Cardiac muscle cell (in vitro differentiated cells and primary cell): ENCODE data around the gene ROBO2. TPM values are rescaled to one million over a fixed set of nuclear protein-coding genes. Genes with fewer than 3 reads are reported as not detected.

Experiments
- DNase-seq, 2 donors: peaks; one replicate each; pipeline versions ENCODE4 v3.0.0 to v3.0.0-alpha.2; 2010 to 2017; ENCODE audit warnings: low read depth in 1 of 2, low spot score in 1 of 2
- H3K27ac ChIP-seq: fragments of 200-600 bp; sonication (generic); 2 replicates; pipeline ENCODE4 v1.5.1; 2016
- H3K27me3 ChIP-seq: fragments of 200-600 bp; sonication (generic); 2 replicates; pipeline ENCODE4 v1.6.0; 2016; ENCODE audit warnings: control low read depth
- H3K36me3 ChIP-seq: fragments of 200-600 bp; sonication (generic); 2 replicates; pipeline ENCODE4 v1.5.1; 2016; ENCODE audit warnings: control low read depth
- H3K4me1 ChIP-seq: fragments of 200-600 bp; sonication (generic); 2 replicates; pipeline ENCODE4 v1.8.1; 2017; ENCODE audit warnings: low read depth, mild to moderate bottlenecking, mixed run types
- H3K4me3 ChIP-seq: fragments of 200-600 bp; sonication (generic); 2 replicates; pipeline ENCODE4 v1.5.1; 2016; ENCODE audit warnings: mild to moderate bottlenecking
- H3K9me3 ChIP-seq: fragments of 200-600 bp; sonication (generic); 2 replicates; pipeline ENCODE4 v1.5.1; 2017; ENCODE audit warnings: low read depth, mild to moderate bottlenecking, control low read depth
- polyA plus RNA-seq: library from polyadenylated mRNA; unstranded; fragments of >200 nt; fragmentation: Nextera tagmentation; extraction: Ambion mirVana; gene quantifications from 2 replicates; pipeline ENCODE4 v1.2.1, GENCODE V29; 2016
- total RNA-seq: library from RNA; depleted of rRNA; stranded (reverse); fragments of >200 nt; gene quantifications from 2 replicates; pipeline ENCODE4 v1.2.3, GENCODE V29; 2016
- TF ChIP-seq, protein P1 (sequence below): IDR thresholded peaks from 2 replicates; pipeline ENCODE4 v1.5.1; 2012; ENCODE audit warnings: low read depth, mild to moderate bottlenecking, low read length

The ROBO2 gene
- total and polyA plus RNA-seq, 2 experiments from 2014 or later: 13.5 to 39.4 TPM

DNA sequence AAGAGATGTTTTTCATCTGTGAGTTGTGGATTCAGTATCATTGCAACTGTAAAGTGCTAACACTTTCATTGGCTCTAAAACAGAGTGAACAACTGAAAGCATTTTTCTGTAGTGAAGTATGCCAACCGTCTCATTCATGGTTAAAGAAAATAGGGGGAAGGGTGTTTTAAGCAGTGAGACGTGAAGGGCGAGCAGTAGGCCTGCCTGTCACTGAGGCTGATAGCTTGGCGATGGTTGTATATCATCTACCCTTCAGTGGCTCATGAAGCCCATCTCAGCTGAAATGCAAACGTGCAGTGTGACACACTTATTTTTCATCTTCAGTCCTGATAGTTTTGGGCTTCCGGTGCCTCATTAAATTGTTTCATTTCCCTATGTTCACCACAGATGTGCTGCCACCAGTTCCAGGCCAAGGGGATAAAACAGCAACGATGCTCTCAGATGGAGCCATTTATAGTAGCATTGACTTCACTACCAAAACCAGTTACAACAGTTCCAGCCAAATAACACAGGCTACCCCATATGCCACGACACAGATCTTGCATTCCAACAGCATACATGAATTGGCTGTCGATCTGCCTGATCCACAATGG lies 562.0 kb downstream of the ROBO2 start:
- Histone ChIP-seq H3K27ac (no peak overlapping the region), H3K9me3 (no peaks in the 10 kb centered on the region), H3K27me3 (no peaks in the 10 kb centered on the region), H3K4me1 (no peaks in the 10 kb centered on the region), H3K4me3 (no peak overlapping the region), H3K36me3 (no peaks in the 10 kb centered on the region)
- no peak for DNase-seq
- TF ChIP-seq, protein P1, sequence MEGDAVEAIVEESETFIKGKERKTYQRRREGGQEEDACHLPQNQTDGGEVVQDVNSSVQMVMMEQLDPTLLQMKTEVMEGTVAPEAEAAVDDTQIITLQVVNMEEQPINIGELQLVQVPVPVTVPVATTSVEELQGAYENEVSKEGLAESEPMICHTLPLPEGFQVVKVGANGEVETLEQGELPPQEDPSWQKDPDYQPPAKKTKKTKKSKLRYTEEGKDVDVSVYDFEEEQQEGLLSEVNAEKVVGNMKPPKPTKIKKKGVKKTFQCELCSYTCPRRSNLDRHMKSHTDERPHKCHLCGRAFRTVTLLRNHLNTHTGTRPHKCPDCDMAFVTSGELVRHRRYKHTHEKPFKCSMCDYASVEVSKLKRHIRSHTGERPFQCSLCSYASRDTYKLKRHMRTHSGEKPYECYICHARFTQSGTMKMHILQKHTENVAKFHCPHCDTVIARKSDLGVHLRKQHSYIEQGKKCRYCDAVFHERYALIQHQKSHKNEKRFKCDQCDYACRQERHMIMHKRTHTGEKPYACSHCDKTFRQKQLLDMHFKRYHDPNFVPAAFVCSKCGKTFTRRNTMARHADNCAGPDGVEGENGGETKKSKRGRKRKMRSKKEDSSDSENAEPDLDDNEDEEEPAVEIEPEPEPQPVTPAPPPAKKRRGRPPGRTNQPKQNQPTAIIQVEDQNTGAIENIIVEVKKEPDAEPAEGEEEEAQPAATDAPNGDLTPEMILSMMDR: no peak

DNA sequence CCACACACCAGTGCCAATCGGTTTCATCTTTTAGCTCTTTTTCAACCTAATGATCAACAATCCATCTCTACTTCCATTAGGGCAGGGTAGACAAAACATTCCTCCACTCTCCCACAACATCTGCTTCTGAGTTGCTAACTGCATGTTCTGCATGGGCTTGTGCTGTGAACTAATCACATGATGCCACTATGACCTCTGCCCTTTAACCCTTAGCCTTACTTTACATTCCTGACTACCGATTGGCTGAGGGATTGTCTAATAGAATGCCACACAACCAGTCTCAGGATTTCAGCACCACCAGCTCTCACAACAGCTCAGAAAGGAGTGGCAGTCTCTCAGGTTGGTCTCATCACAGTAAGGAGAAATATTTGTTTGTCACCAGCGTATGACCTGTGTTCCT lies 562.8 kb downstream of the ROBO2 start:
- TF ChIP-seq, protein P1: no peak
- Histone ChIP-seq H3K9me3 (no peaks in the 10 kb centered on the region), H3K4me3 (no peak overlapping the region), H3K27me3 (no peaks in the 10 kb centered on the region), H3K27ac (no peak overlapping the region), H3K4me1 (no peaks in the 10 kb centered on the region), H3K36me3 (no peaks in the 10 kb centered on the region)
- no peak for DNase-seq

DNA sequence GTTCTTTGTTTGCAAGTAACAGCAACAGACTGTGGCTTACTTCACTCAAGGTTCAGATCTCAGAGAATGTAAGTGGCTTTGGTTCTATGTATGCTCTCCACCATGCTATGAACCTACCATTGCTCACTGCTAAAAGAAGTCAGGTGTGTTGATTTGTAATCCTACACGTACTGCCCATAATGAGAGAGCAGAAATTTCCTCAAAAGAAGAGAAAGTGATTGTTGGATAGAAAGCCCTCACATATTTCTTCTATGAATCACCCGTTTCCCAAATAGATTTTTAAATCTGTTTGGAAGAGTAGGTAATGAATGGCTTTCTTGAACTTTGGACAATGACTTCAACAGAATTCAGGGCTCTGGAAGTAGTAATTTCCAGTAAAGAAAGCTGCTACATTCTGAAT lies 565.4 kb downstream of the ROBO2 start:
- no peaks in the 10 kb centered on the region for H3K36me3 ChIP-seq
- TF ChIP-seq, protein P1: no peak
- no peaks in the 10 kb centered on the region for H3K27me3 ChIP-seq
- H3K4me1 ChIP-seq: no peaks in the 10 kb centered on the region
- H3K4me3 ChIP-seq: no peak overlapping the region
- no peak overlapping the region for H3K27ac ChIP-seq
- no peaks in the 10 kb centered on the region for H3K9me3 ChIP-seq
- DNase-seq: no peak

DNA sequence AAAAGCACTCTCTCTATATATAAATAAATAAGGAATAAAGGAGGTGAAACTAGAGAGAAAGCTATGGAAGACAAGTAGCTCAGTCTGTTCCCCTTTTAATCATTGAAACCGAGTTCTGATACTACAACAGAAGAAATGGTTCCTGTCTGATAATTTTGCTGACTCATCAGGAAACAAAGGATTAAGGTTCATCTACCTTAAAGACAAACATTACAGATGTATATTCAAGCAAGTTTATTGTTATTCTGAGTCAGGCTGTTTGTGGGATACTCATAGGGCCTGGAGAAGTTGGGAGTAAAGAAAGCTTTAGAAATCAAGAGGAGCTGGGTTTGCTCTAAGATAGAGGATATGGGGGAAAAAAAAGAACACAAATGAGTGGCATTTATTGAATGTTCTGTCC lies 566.0 kb downstream of the ROBO2 start:
- H3K4me1 ChIP-seq: no peaks in the 10 kb centered on the region
- DNase-seq: no peak
- no peak overlapping the region for H3K4me3 ChIP-seq
- TF ChIP-seq, protein P1: no peak
- no peaks in the 10 kb centered on the region for H3K9me3 ChIP-seq
- H3K27ac ChIP-seq: no peak overlapping the region
- no peaks in the 10 kb centered on the region for H3K27me3 ChIP-seq
- no peaks in the 10 kb centered on the region for H3K36me3 ChIP-seq

DNA sequence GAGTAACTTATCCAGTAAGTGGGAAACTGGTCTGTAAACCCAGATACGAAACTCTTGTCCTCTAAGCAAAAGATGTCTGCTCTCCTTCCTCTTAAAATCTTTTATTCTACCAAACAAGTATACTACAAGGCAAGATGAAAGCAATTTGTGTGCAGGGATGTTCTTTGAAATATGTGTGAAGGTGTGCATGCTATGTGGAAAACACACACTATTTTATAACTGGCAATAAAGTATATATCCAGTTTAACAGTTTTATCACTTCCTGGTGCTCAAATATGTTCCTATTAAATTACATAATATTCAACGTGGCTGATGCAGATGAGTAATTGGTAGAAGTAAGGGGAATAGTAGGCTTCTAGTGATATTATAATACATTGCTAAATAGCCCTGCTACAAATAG lies 566.5 kb downstream of the ROBO2 start:
- Histone ChIP-seq H3K27me3 (no peaks in the 10 kb centered on the region), H3K36me3 (no peaks in the 10 kb centered on the region), H3K4me1 (no peaks in the 10 kb centered on the region), H3K27ac (no peak overlapping the region), H3K9me3 (no peaks in the 10 kb centered on the region), H3K4me3 (no peak overlapping the region)
- TF ChIP-seq, protein P1: no peak
- DNase-seq: no peak
